Upper lobe of left lung (tissue), 6 donors: ENCODE data around the gene FCRLB. TPM values are rescaled to one million over a fixed set of nuclear protein-coding genes. Genes with fewer than 3 reads are reported as not detected.
A peak's percentile ranks its signal among the peaks of the same experiment; 100 is the strongest.
"Not testable (repeated sequence)": the region's sequence is repeated elsewhere in the genome, so short reads cannot be mapped to it uniquely, and the experiment has no call there.

ENCODE experiments used
- ATAC-seq, 2 donors: fragments of 200-7000 bp; cut with Tn5 transposase; one replicate each; pipeline ENCODE4 v1.9.1; 2022; ENCODE audit warnings: mild to moderate bottlenecking in 2 of 2, moderate library complexity in 2 of 2; ENCODE audit not compliant: low FRiP score in 2 of 2
- DNase-seq, 2 donors: peaks; one replicate each; pipeline ENCODE4 v3.0.0-alpha.2; 2019 to 2020
- H3K27ac ChIP-seq, 4 donors: fragments of 200-600 bp; sonication (generic); one replicate each; pipeline ENCODE4 v1.5.1; 2016 to 2019
- H3K27me3 ChIP-seq, 4 donors: fragments of 200-600 bp; sonication (generic); one replicate each; pipeline ENCODE4 v1.5.1; 2017 to 2019
- H3K36me3 ChIP-seq, 4 donors: fragments of 200-600 bp; sonication (generic); one replicate each; pipeline ENCODE4 v1.5.1; 2016 to 2019
- H3K4me1 ChIP-seq, 4 donors: fragments of 200-600 bp; sonication (generic); one replicate each; pipeline ENCODE4 v1.5.1; 2018 to 2019
- H3K4me3 ChIP-seq, 4 donors: fragments of 200-600 bp; sonication (generic); one replicate each; pipeline ENCODE4 v1.5.1; 2017 to 2019; ENCODE audit warnings: mild to moderate bottlenecking in 2 of 4, moderate library complexity in 1 of 4
- H3K9me3 ChIP-seq, 4 donors: fragments of 200-600 bp; sonication (generic); one replicate each; pipeline ENCODE4 v1.5.1; 2018 to 2019
- CTCF ChIP-seq, 6 experiments: fragments of 450-650 bp in 4 of 6; fragments of 200-600 bp in 2 of 6; sonication (generic) in 2 of 6; IDR thresholded peaks; one replicate each; pipeline ENCODE4 v1.5.1; 2016 to 2019; ENCODE audit warnings: antibody characterized with exemption in 6 of 6
- EP300 ChIP-seq, 4 donors: sonication (generic); formaldehyde crosslinking; IDR thresholded peaks; one replicate each; pipeline ENCODE4 v1.5.1; 2017; ENCODE audit warnings: antibody characterized with exemption in 4 of 4, control low read depth in 2 of 4
- POLR2A ChIP-seq, 4 donors: fragments of 450-650 bp; IDR thresholded peaks; one replicate each; pipeline ENCODE4 v1.5.1; 2016 to 2017; ENCODE audit warnings: antibody characterized with exemption in 4 of 4, mild to moderate bottlenecking in 2 of 4
- POLR2AphosphoS5 ChIP-seq, 2 donors: sonication (generic); formaldehyde crosslinking; IDR thresholded peaks; one replicate each; pipeline ENCODE4 v1.5.1; 2017; ENCODE audit warnings: antibody characterized with exemption in 2 of 2
- WGBS, 2 donors: methylation state at CpG; one replicate each; pipeline ENCODE4 v1.1.5; 2017 to 2018; 5-methylcytosine and 5-hydroxymethylcytosine counted together
- total RNA-seq, 6 donors: library from RNA; depleted of rRNA in 4 of 6; stranded (reverse); fragments of >200 nt in 4 of 6; gene quantifications; one replicate each; pipeline versions ENCODE4 v1.1.0 to v1.2.1, GENCODE V29; 2016 to 2021
- donor health status: DM: no; HTN: no; CAD: no; lungs with moderate emphysema.
- donor health status: DM: no; HTN: yes; CAD: no; lungs with severe emphysema.

The FCRLB gene
- total RNA-seq, 6 donors from 2014 or later: 1.4 to 2.1 (median 1.7) TPM; not detected in 3

DNA sequence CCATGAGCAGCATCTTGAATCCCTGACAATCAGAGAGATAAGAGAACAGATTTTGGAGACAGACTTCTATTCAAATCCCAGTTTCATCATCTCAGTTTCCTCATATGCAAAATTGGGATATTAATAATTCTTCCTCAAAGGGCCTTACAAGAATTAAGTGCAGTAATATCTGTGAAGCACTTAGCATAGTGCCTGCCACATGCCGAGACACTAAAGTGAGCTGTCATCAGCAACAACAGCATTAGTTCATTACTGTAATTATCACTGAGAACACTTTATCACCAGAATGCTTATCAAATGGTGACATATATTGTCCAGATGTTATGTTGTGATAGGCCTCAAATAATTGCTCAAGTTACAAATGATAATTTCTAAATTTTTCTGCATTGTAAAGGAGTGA is 922 bp upstream of the FCRLB start:
- Histone ChIP-seq H3K9me3 (no peaks in the 10 kb centered on the region), H3K36me3 (no peaks in the 10 kb centered on the region), H3K27me3 (no peaks in the 10 kb centered on the region), H3K4me1 (peaks cover 0 to 15% (median 5%) of the 10 kb centered on the region in 4 donors), H3K4me3 (no peak overlapping the region), H3K27ac (no peak overlapping the region)
- TF ChIP-seq POLR2AphosphoS5 (IDR thresholded peaks at IDR 0.05) (no peak), POLR2A (IDR thresholded peaks at IDR 0.05) (no peak), EP300 (IDR thresholded peaks at IDR 0.05) (no peak), CTCF (IDR thresholded peaks at IDR 0.05) (no peak)
- ATAC-seq (no peak), DNase-seq (no peak)
- 89 to 91% methylated on average over 1 of the region's 1 CpG for WGBS, 2 donors

- no peaks in the 10 kb centered on the region for H3K36me3 ChIP-seq
- peak in 1 of 2 donors; percentile 60 for DNase-seq
- H3K27ac ChIP-seq: no peak overlapping the region
- no peaks in the 10 kb centered on the region for H3K9me3 ChIP-seq
- H3K27me3 ChIP-seq: no peaks in the 10 kb centered on the region
- no peak overlapping the region for H3K4me3 ChIP-seq
- TF ChIP-seq POLR2A (IDR thresholded peaks at IDR 0.05) (no peak), POLR2AphosphoS5 (IDR thresholded peaks at IDR 0.05) (no peak), EP300 (IDR thresholded peaks at IDR 0.05) (no peak), CTCF (IDR thresholded peaks at IDR 0.05) (no peak)
- H3K4me1 ChIP-seq: peaks cover 11 to 26% (median 12%) of the 10 kb centered on the region in 4 donors
- 66 to 81% methylated on average over 8 of the region's 8 CpGs for WGBS, 2 donors
- peak in 1 of 2 donors; percentile 57 for ATAC-seq
Observed at GRCh38 chr1:161721738-161722343, 497 bp downstream of the FCRLB start.

DNA sequence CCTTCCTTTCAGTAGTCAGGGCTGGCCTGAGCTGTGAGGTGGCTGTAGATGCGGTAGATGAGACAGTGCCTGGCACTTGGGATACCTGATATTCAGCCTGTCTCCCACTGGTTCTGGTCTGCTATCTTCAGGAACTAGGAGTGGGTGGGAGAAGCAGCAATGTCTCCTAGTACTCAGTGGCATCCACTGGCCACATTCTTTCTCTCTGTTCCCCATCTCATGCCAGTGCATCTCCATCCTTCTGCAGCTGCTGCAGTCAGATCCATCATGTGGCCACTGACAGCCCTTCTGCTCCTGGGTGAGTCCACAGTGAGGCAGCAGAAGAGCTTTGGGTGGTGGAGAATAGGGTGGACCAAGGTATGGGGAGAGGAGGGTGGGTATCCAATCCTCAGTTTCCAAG is 1.1 kb downstream of the FCRLB start:
- no peaks in the 10 kb centered on the region for H3K27me3 ChIP-seq
- peaks cover 11 to 30% (median 13%) of the 10 kb centered on the region in 4 donors for H3K4me1 ChIP-seq
- WGBS, 2 donors: 89 to 100% methylated on average over 1 of the region's 1 CpG
- no peak overlapping the region for H3K27ac ChIP-seq
- H3K9me3 ChIP-seq: no peaks in the 10 kb centered on the region
- DNase-seq (no peak), ATAC-seq (no peak)
- TF ChIP-seq CTCF (IDR thresholded peaks at IDR 0.05) (no peak), EP300 (IDR thresholded peaks at IDR 0.05) (no peak), POLR2AphosphoS5 (IDR thresholded peaks at IDR 0.05) (no peak), POLR2A (IDR thresholded peaks at IDR 0.05) (no peak)
- no peak overlapping the region for H3K4me3 ChIP-seq
- H3K36me3 ChIP-seq: no peaks in the 10 kb centered on the region

DNA sequence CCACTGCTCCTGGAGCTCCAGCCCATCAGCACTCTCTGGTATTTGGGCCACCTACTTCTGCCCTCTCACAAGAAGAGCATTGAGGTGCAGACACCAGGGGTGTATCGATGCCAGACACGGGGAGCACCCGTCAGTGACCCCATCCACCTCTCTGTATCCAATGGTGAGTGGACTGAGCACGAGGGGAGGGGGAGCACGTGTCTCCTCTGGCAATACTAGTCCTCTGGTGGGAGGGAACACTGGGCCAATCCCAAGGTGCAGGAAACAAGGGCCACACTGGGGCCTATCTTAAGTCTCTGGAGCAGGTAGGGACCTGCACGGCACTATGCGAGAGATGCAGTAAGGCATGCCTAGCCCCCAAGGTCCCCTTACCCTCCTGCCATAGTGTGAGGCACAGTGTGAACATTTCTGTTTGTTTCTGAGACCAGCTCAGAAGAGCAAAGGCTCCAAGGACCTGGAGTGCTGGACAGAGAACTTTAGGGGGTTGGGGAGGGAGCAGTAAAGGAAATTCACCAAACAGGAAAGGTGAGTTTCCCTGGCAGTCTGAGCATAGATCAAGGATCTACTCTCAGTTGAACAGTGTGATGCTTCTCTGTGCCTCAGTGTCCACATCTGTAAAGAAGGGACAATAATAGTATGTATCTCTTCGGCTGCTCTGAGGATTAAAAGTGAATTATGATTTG is 2.3 kb downstream of the FCRLB start:
- no peaks in the 10 kb centered on the region for H3K36me3 ChIP-seq
- H3K4me1 ChIP-seq: peaks cover 10 to 28% (median 17%) of the 10 kb centered on the region in 4 donors
- WGBS, 2 donors: 72 to 73% methylated on average over 4 to 8 of the region's 8 CpGs
- H3K27ac ChIP-seq: no peak overlapping the region
- no peaks in the 10 kb centered on the region for H3K27me3 ChIP-seq
- TF ChIP-seq CTCF (IDR thresholded peaks at IDR 0.05): no peak
- no peak for TF ChIP-seq POLR2A (IDR thresholded peaks at IDR 0.05)
- no peak for TF ChIP-seq POLR2AphosphoS5 (IDR thresholded peaks at IDR 0.05)
- no peak for TF ChIP-seq EP300 (IDR thresholded peaks at IDR 0.05)
- DNase-seq (no peak), ATAC-seq (no peak)
- H3K4me3 ChIP-seq: no peak overlapping the region
- no peaks in the 10 kb centered on the region for H3K9me3 ChIP-seq

- 55 to 59% methylated on average over 21 to 22 of the region's 22 CpGs for WGBS, 2 donors
- peak in 1 of 2 donors; percentile 22 for DNase-seq
- H3K36me3 ChIP-seq, ATAC-seq, H3K9me3 ChIP-seq, H3K27me3 ChIP-seq: not testable (repeated sequence)
- Histone ChIP-seq H3K4me3 (peak overlapping the region in 3 of 4 donors; percentile 66 to 84 (median 71)), H3K4me1 (peaks cover 10 to 22% (median 16%) of the 10 kb centered on the region in 4 donors), H3K27ac (peak overlapping the region; percentile 79 to 88 (median 84))
Observed at GRCh38 chr1:161725258-161725907, 4.0 kb downstream of the FCRLB start.
